T-helper 2 cell treated with Interferon-gamma antibody and Interleukin-4, amounts not matched to agents 100 ng/mL and 5 ng/mL, for 36 hours (primary cell): Measurements from ENCODE around the gene HK1. TPM values are rescaled to one million over a fixed set of nuclear protein-coding genes. Genes with fewer than 3 reads are reported as not detected.

Experiments used
- intact Hi-C: fragments of 100-400 bp; cut with micrococcal nuclease; formaldehyde crosslinking; loops from one replicate; pipeline ENCODE4 v1.15.1; 2023
- total RNA-seq: library from RNA; stranded (reverse); gene quantifications from 2 replicates; pipeline ENCODE4 v1.2.3, GENCODE V29; 2022

The HK1 gene
- total RNA-seq, 1 donor from 2014 or later: 147 TPM

GRCh38 chr10:69415951-69416350 is 137.7 kb downstream of the HK1 start:
- intact Hi-C loops: no loop called here

GRCh38 chr10:69416695-69417094 is 138.4 kb downstream of the HK1 start, which contains the start of gene TACR2:
Gene TACR2, minus strand, starts transcription at chr10:69416918. Its CDS starts 595 bp downstream, at chr10:69416323.
- intact Hi-C loops: no loop called here

- intact Hi-C loops: no loop called here
These were observed 139.2 kb downstream of the HK1 start for GRCh38 chr10:69417542-69417941.

GRCh38 chr10:69418052-69418752 is 139.9 kb downstream of the HK1 start:
- intact Hi-C loops: no loop called here

GRCh38 chr10:69419096-69419743 is 140.9 kb downstream of the HK1 start:
- intact Hi-C loops: no loop called here

DNA sequence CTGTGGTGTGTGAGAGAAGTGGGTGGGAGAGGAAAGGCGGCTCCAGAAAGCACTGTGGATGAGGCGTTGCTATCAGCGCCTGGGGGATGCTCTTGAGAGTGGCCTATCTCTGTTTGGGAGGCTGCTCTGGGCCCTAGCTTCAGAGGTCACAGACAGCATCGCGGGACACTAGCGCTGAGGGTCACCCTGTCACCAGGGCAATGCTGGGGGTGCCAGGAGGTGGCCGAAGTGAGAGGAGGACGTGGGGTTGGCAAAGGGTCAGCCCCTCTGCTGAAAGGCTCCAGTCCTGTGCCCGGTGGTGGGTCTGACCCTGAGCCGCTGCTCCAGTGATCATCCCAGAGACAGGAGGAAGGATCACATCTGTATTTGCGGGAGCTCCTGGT is 141.4 kb downstream of the HK1 start:
- intact Hi-C loops: no loop called here

- intact Hi-C loops: no loop called here
These were observed 143.5 kb downstream of the HK1 start for GRCh38 chr10:69421611-69422308.

DNA sequence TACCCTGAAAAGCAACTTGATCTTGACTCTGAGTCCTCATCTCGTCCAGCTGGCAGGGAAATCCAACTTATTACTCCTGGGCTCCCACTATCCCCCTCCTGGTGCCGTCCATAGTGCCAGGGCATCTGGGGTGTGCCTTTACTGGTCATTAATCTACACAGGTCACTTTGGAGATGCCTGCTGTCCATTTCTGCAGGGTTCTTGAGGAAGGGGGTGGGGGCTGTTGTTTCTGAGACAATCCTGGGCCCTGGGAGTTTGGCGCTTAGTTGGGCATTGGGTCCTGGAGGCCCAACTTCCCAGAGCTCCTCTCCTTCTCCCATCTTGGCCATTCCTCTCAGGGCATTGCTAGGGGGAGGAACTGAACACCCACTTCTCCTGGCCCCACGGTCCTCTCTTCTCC is 144.4 kb downstream of the HK1 start:
- intact Hi-C loops: no loop called here

- intact Hi-C loops: no loop called here
These were observed 146.7 kb downstream of the HK1 start for GRCh38 chr10:69425041-69425440.

- intact Hi-C loops: no loop called here
These were observed 147.4 kb downstream of the HK1 start for GRCh38 chr10:69425511-69426298.

DNA sequence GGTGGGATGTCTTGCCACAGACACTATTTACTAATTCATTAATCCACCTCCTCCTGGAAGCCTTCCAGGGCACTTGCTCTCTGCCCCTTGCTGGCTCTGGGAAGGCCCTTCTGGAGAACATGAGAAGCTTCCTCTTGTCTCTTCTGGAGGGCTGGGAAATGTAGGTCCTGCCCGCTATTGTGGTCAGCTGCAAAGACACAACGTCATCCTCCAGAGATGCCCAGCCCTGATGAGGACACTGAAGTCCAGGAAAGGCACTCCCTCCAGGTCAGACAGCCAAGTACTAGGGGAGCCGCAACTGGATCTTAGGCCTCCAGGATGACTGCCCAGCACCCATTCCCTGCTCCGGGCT is 148.1 kb downstream of the HK1 start:
- intact Hi-C loops: no loop called here

DNA sequence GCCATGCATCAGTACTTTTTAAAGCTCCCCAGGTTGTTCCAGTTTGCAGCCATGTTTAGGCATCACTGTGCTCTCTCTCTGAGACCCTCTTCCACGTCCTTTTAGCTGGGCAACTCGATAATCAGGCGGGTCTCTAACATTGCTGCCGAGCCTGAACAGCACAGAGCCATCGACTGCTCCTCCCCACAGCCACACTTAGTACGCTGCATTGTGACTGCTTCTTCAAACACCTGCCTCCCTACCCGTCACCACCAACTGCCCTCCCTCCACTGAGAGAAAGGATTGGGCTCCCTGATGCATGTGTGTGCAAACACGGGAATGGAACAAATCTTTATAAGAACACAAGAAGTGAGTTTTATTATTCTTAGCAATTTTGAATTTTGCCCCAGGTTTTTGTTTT is 149.9 kb downstream of the HK1 start:
- intact Hi-C loops: no loop called here

- intact Hi-C loops: no loop called here
These were observed 155.9 kb downstream of the HK1 start for GRCh38 chr10:69434169-69434568.

GRCh38 chr10:69434926-69435325 is 156.6 kb downstream of the HK1 start:
- intact Hi-C loops: no loop called here

DNA sequence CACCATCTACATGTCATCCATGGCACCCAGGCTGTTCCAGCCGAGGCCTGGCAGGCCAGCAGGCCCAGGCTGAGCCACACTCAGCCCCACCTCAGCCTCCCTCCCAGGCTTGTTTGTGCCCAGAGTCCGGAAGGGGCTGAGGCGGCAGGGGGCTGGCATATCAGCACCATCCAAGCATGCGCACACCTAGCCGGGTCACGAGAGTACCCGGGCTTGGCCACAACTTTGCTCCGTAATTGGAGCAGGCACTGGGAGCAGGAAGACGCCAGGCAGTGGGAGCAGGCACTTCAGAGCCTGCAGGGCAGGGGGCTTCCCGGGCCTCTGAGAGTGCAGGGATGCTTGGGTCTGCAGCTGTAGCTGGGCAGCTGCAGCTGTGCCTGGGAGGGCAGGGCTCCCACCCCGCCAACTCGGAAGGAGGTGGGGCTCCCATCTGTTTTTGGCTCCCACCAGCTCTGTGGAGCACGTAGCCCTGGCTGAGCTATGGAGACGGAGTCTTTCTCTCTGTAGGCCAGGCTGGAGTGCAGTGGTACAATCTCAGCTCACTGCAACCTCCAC is 157.7 kb downstream of the HK1 start:
- intact Hi-C loops: no loop called here

DNA sequence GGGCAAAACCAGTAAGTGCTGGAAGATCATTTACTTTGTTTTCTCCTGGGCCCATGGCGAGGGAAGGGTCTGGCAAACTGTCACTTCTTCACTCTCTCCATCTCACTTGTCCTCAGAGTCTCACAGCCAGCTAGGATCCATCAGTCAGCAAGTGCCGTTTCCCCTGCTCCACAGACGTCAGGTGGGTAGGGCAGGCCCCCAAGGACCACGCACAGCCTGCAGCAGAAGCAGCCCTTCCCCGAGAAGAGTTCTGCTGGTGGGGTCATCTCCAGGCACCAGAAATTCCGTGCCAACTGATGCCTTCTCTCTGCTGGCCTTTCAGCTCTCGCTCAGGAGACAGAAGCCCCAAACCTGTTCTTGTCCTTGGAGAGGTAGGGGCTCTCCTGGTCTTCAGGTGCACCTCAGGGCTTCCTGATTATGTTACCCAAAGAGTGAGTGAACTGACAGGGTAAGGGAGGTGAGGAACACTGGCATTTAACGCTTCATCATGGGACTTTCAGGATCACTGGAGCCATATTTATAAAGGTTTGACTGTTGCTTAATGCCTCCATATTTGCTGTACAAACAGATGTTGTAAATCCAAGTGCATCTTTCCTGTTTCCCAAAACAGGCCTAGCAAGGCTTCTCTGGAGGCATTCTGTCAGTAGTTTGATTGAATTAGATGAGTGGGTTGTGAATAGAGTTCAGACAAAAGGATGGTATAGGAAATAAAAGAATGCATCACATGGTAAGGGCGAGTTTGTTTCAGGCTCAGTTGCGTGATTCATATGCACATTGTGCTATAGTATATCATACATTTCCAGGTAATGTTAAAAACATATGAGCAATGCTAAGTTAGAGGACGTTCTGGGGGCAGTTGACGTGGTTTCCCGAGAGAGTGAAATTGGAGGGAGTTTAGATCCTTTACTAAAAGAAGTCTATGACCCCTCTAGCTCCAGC is 159.3 kb downstream of the HK1 start:
- intact Hi-C loops: no loop called here

- intact Hi-C loops: no loop called here
These were observed 160.4 kb downstream of the HK1 start for GRCh38 chr10:69438536-69439349.

DNA sequence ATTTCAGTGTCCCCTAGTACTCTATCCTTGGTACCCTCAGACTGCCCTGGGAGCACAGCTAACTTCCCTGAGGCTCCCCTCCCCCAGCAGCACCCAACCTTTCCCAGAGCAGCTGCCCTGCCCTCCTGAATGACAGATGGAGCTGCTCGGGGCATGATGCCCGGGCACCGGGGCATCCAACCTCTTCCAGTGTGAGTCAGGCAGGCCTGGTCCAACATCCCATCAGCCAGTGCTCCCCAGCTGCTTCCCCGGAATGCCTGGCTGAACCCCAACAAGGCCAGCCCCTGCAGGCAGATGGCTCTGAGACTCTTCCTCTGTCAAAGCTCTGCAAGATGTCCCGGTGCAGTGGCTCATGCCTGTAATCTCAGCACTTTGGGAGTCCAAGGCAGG is 161.0 kb downstream of the HK1 start:
- intact Hi-C loops: no loop called here

DNA sequence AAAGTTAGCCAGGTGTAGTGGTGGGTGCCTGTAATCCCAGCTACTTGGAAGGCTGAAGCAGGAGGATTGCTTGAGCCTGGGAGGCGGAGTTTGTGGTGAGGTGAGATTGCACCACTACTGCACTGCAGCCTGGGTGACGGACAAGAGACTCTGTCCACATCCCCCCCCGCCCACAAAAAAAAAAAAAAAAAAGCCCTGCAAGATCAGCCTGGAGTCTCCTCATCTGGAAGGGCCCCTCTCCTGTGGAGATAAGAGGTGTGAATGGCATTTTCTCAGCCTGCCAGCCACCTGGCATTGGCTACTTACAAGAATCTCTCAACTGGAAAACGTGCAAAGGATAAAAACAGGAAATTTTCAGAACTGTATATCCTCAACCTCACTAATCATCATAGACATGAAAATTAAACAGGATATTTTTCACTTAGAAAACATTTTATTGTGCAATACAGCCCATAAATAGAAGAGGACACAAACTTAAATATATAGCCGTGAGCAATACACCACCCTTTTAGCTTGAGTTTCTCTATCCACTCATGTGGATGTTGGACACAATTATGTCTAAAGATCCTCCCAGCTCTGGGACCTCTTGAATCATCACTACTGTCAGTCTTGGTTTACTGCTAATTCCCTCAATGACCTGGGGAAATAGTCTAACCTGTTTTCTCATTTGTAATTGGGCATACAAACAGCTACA is 161.7 kb downstream of the HK1 start:
- intact Hi-C loops: no loop called here
